HepG2 (cell line): ENCODE measurements around the gene CEBPB. TPM values are rescaled to one million over a fixed set of nuclear protein-coding genes. Genes with fewer than 3 reads are reported as not detected.

Experiments used
- GABPA ChIP-seq, 2 experiments: IDR thresholded peaks; 2 replicates each; pipeline ENCODE4 v1.6.1; 2011 to 2016; ENCODE audit warnings: low read depth in 2 of 2, low read length in 1 of 2, missing biosample characterization in 1 of 2, missing genetic modification characterization in 1 of 2
- MAFG ChIP-seq: sonication (generic); formaldehyde crosslinking; IDR thresholded peaks from 2 replicates; pipeline ENCODE4 v1.5.1; 2020; ENCODE audit warnings: mild to moderate bottlenecking, missing genetic modification reagents
- NFE2L2 ChIP-seq: fragments of 150-350 bp; IDR thresholded peaks from 2 replicates; pipeline ENCODE4 v1.6.1; 2014; ENCODE audit warnings: low read length
- PHF20 ChIP-seq: sonication (generic); formaldehyde crosslinking; IDR thresholded peaks from 2 replicates; pipeline ENCODE4 v1.5.0; 2020; ENCODE audit warnings: mild to moderate bottlenecking, missing genetic modification reagents
- POLR2G ChIP-seq: fragments of 200-400 bp; formaldehyde crosslinking; IDR thresholded peaks from 2 replicates; pipeline ENCODE4 v1.6.1; 2018; ENCODE audit warnings: mild to moderate bottlenecking, low read depth, low read length, moderate library complexity
- SNRNP70 ChIP-seq: fragments of 200-400 bp; formaldehyde crosslinking; IDR thresholded peaks from 2 replicates; pipeline ENCODE4 v1.6.1; 2017; ENCODE audit warnings: mild to moderate bottlenecking, low read depth, low read length, moderate library complexity
- SRF ChIP-seq: IDR thresholded peaks from 2 replicates; pipeline ENCODE4 v1.6.1; 2011; ENCODE audit warnings: mild to moderate bottlenecking, low read depth, low read length, moderate library complexity
- THAP11 ChIP-seq: IDR thresholded peaks from 2 replicates; pipeline ENCODE4 v1.6.1; 2016; ENCODE audit warnings: missing biosample characterization, missing genetic modification reagents
- YEATS2 ChIP-seq: sonication (generic); formaldehyde crosslinking; IDR thresholded peaks from 2 replicates; pipeline ENCODE4 v1.4.0; 2020; ENCODE audit warnings: missing genetic modification reagents, borderline replicate concordance
- ZMYM3 ChIP-seq: sonication (generic); formaldehyde crosslinking; IDR thresholded peaks from 2 replicates; pipeline ENCODE4 v1.5.1; 2020; ENCODE audit warnings: mild to moderate bottlenecking, missing genetic modification reagents
- ZNF317 ChIP-seq: sonication (generic); formaldehyde crosslinking; IDR thresholded peaks from 2 replicates; pipeline ENCODE4 v1.5.0; 2020; ENCODE audit warnings: mild to moderate bottlenecking, missing genetic modification reagents
- ZNF777 ChIP-seq: sonication (generic); formaldehyde crosslinking; IDR thresholded peaks from 2 replicates; pipeline ENCODE4 v1.4.0; 2020; ENCODE audit warnings: missing genetic modification reagents
- ZNF83 ChIP-seq: sonication (generic); formaldehyde crosslinking; IDR thresholded peaks from 2 replicates; pipeline ENCODE4 v1.4.0; 2020; ENCODE audit warnings: missing genetic modification reagents, mild to moderate bottlenecking, borderline replicate concordance
- ZSCAN9 ChIP-seq: IDR thresholded peaks from 2 replicates; pipeline ENCODE4 v1.6.1; 2016; ENCODE audit warnings: borderline replicate concordance
- polyA plus RNA-seq, 8 experiments: library from polyadenylated mRNA; depleted of rRNA in 3 of 8; stranded (reverse) in 7 of 8; unstranded in 1 of 8; fragments of >200 nt; fragmentation: Illumina TruSeq in 4 of 8; extraction: Trizol in 4 of 8; gene quantifications; 2 replicates each; pipeline versions ENCODE4 v1.2.1 to v1.2.3, GENCODE V29; 2011 to 2016; ENCODE audit warnings: low read depth in 4 of 8, missing spikeins in 1 of 8, mixed read lengths in 1 of 8; ENCODE audit not compliant: insufficient read depth in 1 of 8
- total RNA-seq, 5 experiments: library from RNA; depleted of rRNA; stranded (reverse); fragments of >200 nt; fragmentation: Illumina TruSeq; extraction: Trizol; gene quantifications; 2 replicates each; pipeline ENCODE4 v1.2.3, GENCODE V29; 2016; ENCODE audit warnings: low read depth in 1 of 5
- TF ChIP-seq, protein P1 (sequence below): sonication (generic); formaldehyde crosslinking; IDR thresholded peaks from 2 replicates; pipeline ENCODE4 v1.4.0; 2020; ENCODE audit warnings: missing genetic modification reagents
- TF ChIP-seq, protein P2 (sequence below): sonication (generic); formaldehyde crosslinking; IDR thresholded peaks from 2 replicates; pipeline ENCODE4 v1.8.0; 2022; ENCODE audit warnings: mild to moderate bottlenecking, missing genetic modification reagents; ENCODE audit not compliant: insufficient replicate concordance
- TF ChIP-seq, protein P3 (sequence below): IDR thresholded peaks from 2 replicates; pipeline ENCODE4 v1.6.1; 2016; ENCODE audit warnings: low read depth, missing genetic modification reagents, missing compliant biosample characterization

Gene CEBPB
- total and polyA plus RNA-seq, 2 of the 13 experiments (the other 11 are each of a cell fraction or from before 2014, with no cell fraction given) = 18.5 to 28.2 TPM

DNA sequence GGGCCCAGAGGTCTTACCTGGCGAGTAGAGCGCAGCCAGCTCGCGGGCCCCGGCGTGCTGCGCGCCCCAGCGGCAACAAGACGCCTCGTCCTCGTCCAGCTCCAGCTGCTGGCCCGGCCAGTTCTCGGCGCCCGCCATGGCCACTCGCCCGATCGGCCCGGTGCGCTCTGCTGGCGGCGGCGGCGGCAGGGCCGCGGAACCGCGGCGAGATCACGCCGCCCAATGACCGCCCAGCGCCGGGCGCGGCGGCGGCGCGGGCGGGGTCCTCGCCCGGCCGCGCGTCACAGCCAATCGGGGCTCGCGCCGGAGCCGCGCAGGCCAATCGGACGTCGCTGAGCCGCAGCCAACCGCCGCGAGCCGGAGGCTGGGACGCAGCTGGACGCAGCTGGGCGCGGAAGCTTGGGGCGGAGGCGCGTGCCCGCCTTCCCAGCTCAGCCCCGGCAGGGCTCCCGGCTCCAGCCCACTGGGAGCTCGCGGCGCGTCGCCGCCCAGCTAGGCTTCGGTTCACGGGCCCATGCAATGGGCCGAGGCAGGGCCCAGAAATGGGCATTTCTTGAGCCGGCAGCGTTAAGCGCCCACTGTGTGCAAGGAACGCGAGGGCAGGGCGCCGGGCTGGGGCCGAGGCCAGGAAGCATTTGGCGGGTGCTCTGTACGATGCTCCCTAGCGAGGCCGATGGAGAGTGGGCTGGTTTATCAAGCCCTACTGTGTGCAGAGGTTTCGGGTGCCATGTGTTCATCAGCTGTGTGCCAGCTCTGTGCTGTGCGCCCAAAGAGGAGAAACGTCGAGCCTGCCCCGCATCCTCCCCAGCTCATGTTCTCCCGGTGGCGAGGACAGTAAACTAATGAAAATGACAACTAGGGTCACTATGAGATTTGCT, 36.9 kb upstream of the CEBPB start, which contains the start of gene PEDS1 (continued):
- peak; percentile 83 for TF ChIP-seq PHF20 (CRISPR knock-in tag)
- TF ChIP-seq GABPA (IDR thresholded peaks at IDR 0.05; ENCODE audit: low read depth, low read length) = no peak
- no peak for TF ChIP-seq GABPA (CRISPR knock-in tag; IDR thresholded peaks at IDR 0.05; ENCODE audit: low read depth)
- TF ChIP-seq ZMYM3 (CRISPR knock-in tag) = peak; percentile 35
- TF ChIP-seq ZNF83 (CRISPR knock-in tag) = no peak
- peak; percentile 19; the same call in 1 of the 2 replicates for TF ChIP-seq ZNF777 (CRISPR knock-in tag)
- no peak for TF ChIP-seq SRF
- peak; percentile 95 for TF ChIP-seq POLR2G
- TF ChIP-seq YEATS2 (CRISPR knock-in tag) = peak; percentile 76
- peak; percentile 79 for TF ChIP-seq THAP11 (CRISPR knock-in tag)
- TF ChIP-seq NFE2L2 = no peak; the same call in 1 of the 2 replicates
- TF ChIP-seq ZSCAN9 (CRISPR knock-in tag) = peak; percentile 95; the same call in 1 of the 2 replicates
- TF ChIP-seq, protein P1, sequence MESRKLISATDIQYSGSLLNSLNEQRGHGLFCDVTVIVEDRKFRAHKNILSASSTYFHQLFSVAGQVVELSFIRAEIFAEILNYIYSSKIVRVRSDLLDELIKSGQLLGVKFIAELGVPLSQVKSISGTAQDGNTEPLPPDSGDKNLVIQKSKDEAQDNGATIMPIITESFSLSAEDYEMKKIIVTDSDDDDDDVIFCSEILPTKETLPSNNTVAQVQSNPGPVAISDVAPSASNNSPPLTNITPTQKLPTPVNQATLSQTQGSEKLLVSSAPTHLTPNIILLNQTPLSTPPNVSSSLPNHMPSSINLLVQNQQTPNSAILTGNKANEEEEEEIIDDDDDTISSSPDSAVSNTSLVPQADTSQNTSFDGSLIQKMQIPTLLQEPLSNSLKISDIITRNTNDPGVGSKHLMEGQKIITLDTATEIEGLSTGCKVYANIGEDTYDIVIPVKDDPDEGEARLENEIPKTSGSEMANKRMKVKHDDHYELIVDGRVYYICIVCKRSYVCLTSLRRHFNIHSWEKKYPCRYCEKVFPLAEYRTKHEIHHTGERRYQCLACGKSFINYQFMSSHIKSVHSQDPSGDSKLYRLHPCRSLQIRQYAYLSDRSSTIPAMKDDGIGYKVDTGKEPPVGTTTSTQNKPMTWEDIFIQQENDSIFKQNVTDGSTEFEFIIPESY (CRISPR knock-in tag) = peak; percentile 45; the same call in 1 of the 2 replicates
- no peak for TF ChIP-seq SNRNP70
- 0 out of 2 replicates have a peak, but pooled peaks have one; percentile 69 for TF ChIP-seq ZNF317 (CRISPR knock-in tag)
- TF ChIP-seq, protein P2, sequence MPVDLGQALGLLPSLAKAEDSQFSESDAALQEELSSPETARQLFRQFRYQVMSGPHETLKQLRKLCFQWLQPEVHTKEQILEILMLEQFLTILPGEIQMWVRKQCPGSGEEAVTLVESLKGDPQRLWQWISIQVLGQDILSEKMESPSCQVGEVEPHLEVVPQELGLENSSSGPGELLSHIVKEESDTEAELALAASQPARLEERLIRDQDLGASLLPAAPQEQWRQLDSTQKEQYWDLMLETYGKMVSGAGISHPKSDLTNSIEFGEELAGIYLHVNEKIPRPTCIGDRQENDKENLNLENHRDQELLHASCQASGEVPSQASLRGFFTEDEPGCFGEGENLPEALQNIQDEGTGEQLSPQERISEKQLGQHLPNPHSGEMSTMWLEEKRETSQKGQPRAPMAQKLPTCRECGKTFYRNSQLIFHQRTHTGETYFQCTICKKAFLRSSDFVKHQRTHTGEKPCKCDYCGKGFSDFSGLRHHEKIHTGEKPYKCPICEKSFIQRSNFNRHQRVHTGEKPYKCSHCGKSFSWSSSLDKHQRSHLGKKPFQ (CRISPR knock-in tag) = peak; percentile 98
- peak; percentile 80; the same call in 1 of the 2 replicates for TF ChIP-seq MAFG (CRISPR knock-in tag)
- TF ChIP-seq, protein P3, sequence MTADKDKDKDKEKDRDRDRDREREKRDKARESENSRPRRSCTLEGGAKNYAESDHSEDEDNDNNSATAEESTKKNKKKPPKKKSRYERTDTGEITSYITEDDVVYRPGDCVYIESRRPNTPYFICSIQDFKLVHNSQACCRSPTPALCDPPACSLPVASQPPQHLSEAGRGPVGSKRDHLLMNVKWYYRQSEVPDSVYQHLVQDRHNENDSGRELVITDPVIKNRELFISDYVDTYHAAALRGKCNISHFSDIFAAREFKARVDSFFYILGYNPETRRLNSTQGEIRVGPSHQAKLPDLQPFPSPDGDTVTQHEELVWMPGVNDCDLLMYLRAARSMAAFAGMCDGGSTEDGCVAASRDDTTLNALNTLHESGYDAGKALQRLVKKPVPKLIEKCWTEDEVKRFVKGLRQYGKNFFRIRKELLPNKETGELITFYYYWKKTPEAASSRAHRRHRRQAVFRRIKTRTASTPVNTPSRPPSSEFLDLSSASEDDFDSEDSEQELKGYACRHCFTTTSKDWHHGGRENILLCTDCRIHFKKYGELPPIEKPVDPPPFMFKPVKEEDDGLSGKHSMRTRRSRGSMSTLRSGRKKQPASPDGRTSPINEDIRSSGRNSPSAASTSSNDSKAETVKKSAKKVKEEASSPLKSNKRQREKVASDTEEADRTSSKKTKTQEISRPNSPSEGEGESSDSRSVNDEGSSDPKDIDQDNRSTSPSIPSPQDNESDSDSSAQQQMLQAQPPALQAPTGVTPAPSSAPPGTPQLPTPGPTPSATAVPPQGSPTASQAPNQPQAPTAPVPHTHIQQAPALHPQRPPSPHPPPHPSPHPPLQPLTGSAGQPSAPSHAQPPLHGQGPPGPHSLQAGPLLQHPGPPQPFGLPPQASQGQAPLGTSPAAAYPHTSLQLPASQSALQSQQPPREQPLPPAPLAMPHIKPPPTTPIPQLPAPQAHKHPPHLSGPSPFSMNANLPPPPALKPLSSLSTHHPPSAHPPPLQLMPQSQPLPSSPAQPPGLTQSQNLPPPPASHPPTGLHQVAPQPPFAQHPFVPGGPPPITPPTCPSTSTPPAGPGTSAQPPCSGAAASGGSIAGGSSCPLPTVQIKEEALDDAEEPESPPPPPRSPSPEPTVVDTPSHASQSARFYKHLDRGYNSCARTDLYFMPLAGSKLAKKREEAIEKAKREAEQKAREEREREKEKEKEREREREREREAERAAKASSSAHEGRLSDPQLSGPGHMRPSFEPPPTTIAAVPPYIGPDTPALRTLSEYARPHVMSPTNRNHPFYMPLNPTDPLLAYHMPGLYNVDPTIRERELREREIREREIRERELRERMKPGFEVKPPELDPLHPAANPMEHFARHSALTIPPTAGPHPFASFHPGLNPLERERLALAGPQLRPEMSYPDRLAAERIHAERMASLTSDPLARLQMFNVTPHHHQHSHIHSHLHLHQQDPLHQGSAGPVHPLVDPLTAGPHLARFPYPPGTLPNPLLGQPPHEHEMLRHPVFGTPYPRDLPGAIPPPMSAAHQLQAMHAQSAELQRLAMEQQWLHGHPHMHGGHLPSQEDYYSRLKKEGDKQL (CRISPR knock-in tag) = peak; percentile 63; the same call in 1 of the 2 replicates
